BE2C (cell line): ENCODE measurements around the gene PAH.

Experiments used
- DNase-seq: peaks from one replicate; pipeline ENCODE4 v3.0.0-alpha.2; 2020
- H3K27me3 ChIP-seq: fragments of 250-450 bp; sonication (Bioruptor Pico); 2 replicates; pipeline ENCODE4 v1.5.1; 2020; ENCODE audit warnings: mild to moderate bottlenecking
- H3K36me3 ChIP-seq: fragments of 250-450 bp; sonication (Bioruptor Pico); 2 replicates; pipeline ENCODE4 v1.5.1; 2020; ENCODE audit warnings: mild to moderate bottlenecking
- H3K4me1 ChIP-seq: fragments of 250-450 bp; sonication (Bioruptor Pico); 2 replicates; pipeline ENCODE4 v1.5.1; 2020
- H3K4me3 ChIP-seq: 2 replicates; pipeline ENCODE4 v1.5.1; 2011; ENCODE audit warnings: low read depth, low read length
- H3K9me3 ChIP-seq: fragments of 250-450 bp; sonication (Bioruptor Pico); 2 replicates; pipeline ENCODE4 v1.5.1; 2020
- TF ChIP-seq, protein P1 (sequence below): IDR thresholded peaks from 2 replicates; pipeline ENCODE4 v1.5.1; 2012; ENCODE audit warnings: mild to moderate bottlenecking, low read depth, low read length

PAH gene

DNA sequence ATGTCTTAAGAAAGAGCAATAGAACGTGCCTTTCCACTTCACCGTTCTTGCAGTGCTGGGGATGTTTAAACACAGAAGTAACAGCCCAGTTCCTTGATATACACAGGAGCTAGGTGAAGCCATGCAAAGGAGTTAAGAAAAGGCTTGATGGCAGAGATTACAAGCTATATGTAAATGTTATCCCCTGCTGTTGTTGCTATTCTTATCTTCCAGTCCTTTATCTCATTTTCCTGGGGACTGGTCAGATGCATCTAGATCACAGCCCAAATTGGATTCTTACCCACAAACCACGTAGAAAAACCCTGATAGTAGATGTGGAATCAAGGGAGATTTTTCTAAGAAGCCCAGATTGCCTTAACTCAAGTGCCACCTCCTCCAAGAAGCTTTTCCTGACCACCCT is 45.9 kb upstream of the PAH start:
- TF ChIP-seq, protein P1, sequence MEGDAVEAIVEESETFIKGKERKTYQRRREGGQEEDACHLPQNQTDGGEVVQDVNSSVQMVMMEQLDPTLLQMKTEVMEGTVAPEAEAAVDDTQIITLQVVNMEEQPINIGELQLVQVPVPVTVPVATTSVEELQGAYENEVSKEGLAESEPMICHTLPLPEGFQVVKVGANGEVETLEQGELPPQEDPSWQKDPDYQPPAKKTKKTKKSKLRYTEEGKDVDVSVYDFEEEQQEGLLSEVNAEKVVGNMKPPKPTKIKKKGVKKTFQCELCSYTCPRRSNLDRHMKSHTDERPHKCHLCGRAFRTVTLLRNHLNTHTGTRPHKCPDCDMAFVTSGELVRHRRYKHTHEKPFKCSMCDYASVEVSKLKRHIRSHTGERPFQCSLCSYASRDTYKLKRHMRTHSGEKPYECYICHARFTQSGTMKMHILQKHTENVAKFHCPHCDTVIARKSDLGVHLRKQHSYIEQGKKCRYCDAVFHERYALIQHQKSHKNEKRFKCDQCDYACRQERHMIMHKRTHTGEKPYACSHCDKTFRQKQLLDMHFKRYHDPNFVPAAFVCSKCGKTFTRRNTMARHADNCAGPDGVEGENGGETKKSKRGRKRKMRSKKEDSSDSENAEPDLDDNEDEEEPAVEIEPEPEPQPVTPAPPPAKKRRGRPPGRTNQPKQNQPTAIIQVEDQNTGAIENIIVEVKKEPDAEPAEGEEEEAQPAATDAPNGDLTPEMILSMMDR: no peak
- Histone ChIP-seq H3K4me3 (no peak overlapping the region), H3K36me3 (peaks cover 15% of the 10 kb centered on the region), H3K4me1 (no peaks in the 10 kb centered on the region; the same call in none of the 2 replicates), H3K9me3 (no peaks in the 10 kb centered on the region), H3K27me3 (no peaks in the 10 kb centered on the region)
- DNase-seq: no peak

DNA sequence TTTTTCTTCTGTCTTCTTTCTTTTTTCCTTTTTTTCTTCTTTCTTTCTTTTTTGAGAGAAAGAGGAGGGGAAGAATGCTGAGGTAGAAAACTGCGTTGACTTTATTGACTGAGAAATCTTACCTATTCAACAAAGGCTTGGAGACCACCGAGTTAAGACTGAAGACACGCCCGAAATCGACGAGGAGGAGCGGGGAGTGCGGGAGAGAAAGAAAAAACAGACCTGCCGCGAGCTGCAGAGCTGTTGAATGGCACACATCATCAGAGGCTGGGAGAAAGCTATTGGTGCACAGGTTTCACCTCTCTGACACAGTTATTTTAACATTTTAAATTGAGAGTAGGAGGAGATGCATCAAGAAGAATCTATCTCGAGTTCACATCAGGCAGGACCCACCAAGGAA is 45.5 kb upstream of the PAH start:
- H3K27me3 ChIP-seq: no peaks in the 10 kb centered on the region
- no peaks in the 10 kb centered on the region for H3K9me3 ChIP-seq
- TF ChIP-seq, protein P1: no peak
- no peaks in the 10 kb centered on the region; the same call in none of the 2 replicates for H3K4me1 ChIP-seq
- no peak overlapping the region for H3K4me3 ChIP-seq
- no peak for DNase-seq
- H3K36me3 ChIP-seq: peaks cover 15% of the 10 kb centered on the region

DNA sequence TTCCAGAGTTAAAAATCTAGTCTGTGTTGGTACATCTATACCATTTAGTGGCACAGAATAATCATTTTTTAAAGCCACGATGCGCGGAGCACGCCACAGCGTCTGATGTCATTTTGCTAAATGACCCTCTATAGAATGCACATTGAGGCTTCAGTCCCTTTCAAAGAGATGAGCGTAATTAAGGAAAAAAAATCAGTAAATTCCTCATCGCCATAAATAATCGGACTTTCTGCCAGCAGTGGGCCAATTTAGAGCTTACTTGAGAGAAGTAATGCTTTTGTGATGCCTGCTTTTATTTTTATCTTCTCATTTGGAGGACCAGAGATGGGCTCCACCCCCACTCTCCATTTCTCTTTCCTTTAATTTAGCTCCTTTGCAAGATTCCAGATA is 44.4 kb upstream of the PAH start:
- H3K36me3 ChIP-seq: peaks cover 15% of the 10 kb centered on the region
- H3K4me1 ChIP-seq: no peaks in the 10 kb centered on the region; the same call in none of the 2 replicates
- TF ChIP-seq, protein P1: no peak
- DNase-seq: no peak
- H3K9me3 ChIP-seq: no peaks in the 10 kb centered on the region
- H3K27me3 ChIP-seq: no peaks in the 10 kb centered on the region
- H3K4me3 ChIP-seq: peak overlapping the region; percentile 95

GRCh38 chr12:102960766-102961465 is 43.9 kb upstream of the PAH start:
- H3K4me1 ChIP-seq: no peaks in the 10 kb centered on the region; the same call in none of the 2 replicates
- H3K4me3 ChIP-seq: peak overlapping the region; percentile 95
- H3K27me3 ChIP-seq: no peaks in the 10 kb centered on the region
- TF ChIP-seq, protein P1: peak; percentile 35
- no peaks in the 10 kb centered on the region for H3K9me3 ChIP-seq
- peak; percentile 50 for DNase-seq
- H3K36me3 ChIP-seq: peaks cover 15% of the 10 kb centered on the region

GRCh38 chr12:102959391-102959790 is 42.3 kb upstream of the PAH start:
- peaks cover 15% of the 10 kb centered on the region for H3K36me3 ChIP-seq
- H3K4me1 ChIP-seq: peaks cover 2% of the 10 kb centered on the region
- TF ChIP-seq, protein P1: no peak
- DNase-seq: peak; percentile 43
- H3K27me3 ChIP-seq: no peaks in the 10 kb centered on the region
- peak overlapping the region; percentile 95 for H3K4me3 ChIP-seq
- no peaks in the 10 kb centered on the region for H3K9me3 ChIP-seq

GRCh38 chr12:102958830-102959176 is 41.8 kb upstream of the PAH start:
- H3K27me3 ChIP-seq: no peaks in the 10 kb centered on the region
- H3K36me3 ChIP-seq: peaks cover 15% of the 10 kb centered on the region
- H3K4me1 ChIP-seq: peaks cover 7% of the 10 kb centered on the region
- TF ChIP-seq, protein P1: no peak
- H3K4me3 ChIP-seq: peak overlapping the region; percentile 95
- H3K9me3 ChIP-seq: no peaks in the 10 kb centered on the region
- DNase-seq: no peak
